GM19099 (cell line): ENCODE results near the gene RWDD2A.

ENCODE experiments used
- POLR2A ChIP-seq: IDR thresholded peaks from 3 replicates; pipeline ENCODE4 v1.6.1; 2011; ENCODE audit warnings: low read depth; ENCODE audit not compliant: insufficient read length; ENCODE audit errors: extremely low read depth

The RWDD2A gene

GRCh38 chr6:83192871-83193746 is at the start of gene RWDD2A, which contains the start of gene PGM3:
Gene RWDD2A (plus strand): TSS chr6:83193357. CDS start chr6:83194452, 1,095 bp downstream.
Gene PGM3 (minus strand): TSS chr6:83193265. CDS start chr6:83191012, 2,253 bp downstream.
- peak; percentile 85 for TF ChIP-seq POLR2A

- no peak for TF ChIP-seq POLR2A
These were observed 42.0 kb upstream of the RWDD2A start for GRCh38 chr6:83151114-83151513.

GRCh38 chr6:83152913-83153312 is 40.2 kb upstream of the RWDD2A start:
- no peak for TF ChIP-seq POLR2A

- no peak for TF ChIP-seq POLR2A
These were observed 39.2 kb upstream of the RWDD2A start for GRCh38 chr6:83153883-83154521.

GRCh38 chr6:83155794-83156193 is 37.4 kb upstream of the RWDD2A start:
- TF ChIP-seq POLR2A: no peak

- no peak for TF ChIP-seq POLR2A
These were observed 33.0 kb upstream of the RWDD2A start for GRCh38 chr6:83160167-83160566.

GRCh38 chr6:83167726-83168278 is 25.4 kb upstream of the RWDD2A start:
- TF ChIP-seq POLR2A: no peak

GRCh38 chr6:83168556-83168955 is 24.6 kb upstream of the RWDD2A start:
- no peak for TF ChIP-seq POLR2A

- no peak for TF ChIP-seq POLR2A
These were observed 24.1 kb upstream of the RWDD2A start for GRCh38 chr6:83169106-83169505.

GRCh38 chr6:83169511-83169910 is 23.6 kb upstream of the RWDD2A start:
- TF ChIP-seq POLR2A: no peak

- no peak for TF ChIP-seq POLR2A
These were observed 16.9 kb upstream of the RWDD2A start for GRCh38 chr6:83176246-83176645.

- no peak for TF ChIP-seq POLR2A
These were observed 12.7 kb upstream of the RWDD2A start for GRCh38 chr6:83180426-83180950.

- TF ChIP-seq POLR2A: no peak
These were observed 11.0 kb upstream of the RWDD2A start for GRCh38 chr6:83182114-83182513.

GRCh38 chr6:83183082-83183828 is 9.9 kb upstream of the RWDD2A start:
- TF ChIP-seq POLR2A: no peak

GRCh38 chr6:83185096-83185495 is 8.1 kb upstream of the RWDD2A start:
- no peak for TF ChIP-seq POLR2A
